IPS-11a (cell line): Measurements from ENCODE around the gene UNK.
"Not testable (repeated sequence)": the region's sequence is repeated elsewhere in the genome, so short reads cannot be mapped to it uniquely, and the experiment has no call there.

Experiments
- H3K4me3 ChIP-seq: one replicate; pipeline ENCODE4 v1.5.1; 2013; ENCODE audit warnings: low read depth, low read length, control low read depth

The UNK gene

GRCh38 chr17:75795820-75796607 lies 11.4 kb downstream of the UNK start:
- no peak overlapping the region for H3K4me3 ChIP-seq

DNA sequence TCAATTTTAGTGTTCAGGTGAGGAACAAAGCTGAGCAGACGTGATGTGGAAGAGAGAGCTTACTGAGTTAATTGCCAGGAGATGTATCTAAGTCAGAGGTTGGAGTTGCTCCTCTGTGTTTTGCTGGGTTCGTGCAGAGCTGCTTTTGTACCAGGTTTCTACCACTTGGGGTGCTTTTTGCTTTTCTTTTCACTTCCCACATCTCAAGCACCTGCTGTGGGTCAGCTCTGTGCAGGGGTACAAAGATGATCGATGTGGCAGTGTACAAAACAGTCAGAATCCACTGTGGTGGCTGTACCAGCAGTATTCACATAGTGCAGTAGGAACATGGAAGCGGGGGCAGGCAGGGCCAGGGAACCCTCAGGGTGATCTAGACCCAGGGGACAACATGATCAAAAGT lies 14.8 kb downstream of the UNK start:
- no peak overlapping the region for H3K4me3 ChIP-seq

GRCh38 chr17:75803883-75804282 lies 19.3 kb downstream of the UNK start:
- no peak overlapping the region for H3K4me3 ChIP-seq

DNA sequence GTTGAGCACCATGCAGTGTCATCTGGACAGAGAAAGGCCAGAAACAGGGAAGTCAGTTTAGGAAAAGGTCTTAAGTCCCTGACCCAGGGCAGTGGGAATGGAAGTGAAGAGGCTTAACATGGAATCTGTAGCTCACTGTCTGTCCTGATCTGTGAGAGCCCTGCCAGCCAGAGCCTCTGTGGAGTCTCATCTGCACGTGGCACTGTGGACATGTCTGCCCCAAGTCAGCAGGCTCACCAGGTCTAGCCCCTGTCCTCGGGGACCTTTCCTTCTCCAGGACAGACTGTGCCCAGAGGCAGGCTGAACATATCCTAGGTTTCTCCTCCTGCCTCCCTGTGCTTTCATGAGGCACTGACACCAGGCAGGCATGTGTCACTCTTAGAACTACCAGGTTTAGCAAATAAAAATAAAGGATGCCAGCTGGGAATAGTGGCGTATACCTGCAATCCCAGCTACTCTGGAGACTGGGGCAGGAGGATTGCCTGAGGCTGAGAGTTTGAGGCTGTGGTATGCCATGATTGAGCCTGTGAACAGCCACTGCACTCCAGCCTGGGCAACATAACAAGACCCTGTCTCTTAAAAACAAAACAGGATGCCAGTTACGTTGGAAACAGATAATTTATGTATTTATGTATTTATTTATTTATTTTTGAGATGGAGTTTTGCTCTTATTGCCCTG lies 22.4 kb downstream of the UNK start:
- H3K4me3 ChIP-seq, result no peak overlapping the region

DNA sequence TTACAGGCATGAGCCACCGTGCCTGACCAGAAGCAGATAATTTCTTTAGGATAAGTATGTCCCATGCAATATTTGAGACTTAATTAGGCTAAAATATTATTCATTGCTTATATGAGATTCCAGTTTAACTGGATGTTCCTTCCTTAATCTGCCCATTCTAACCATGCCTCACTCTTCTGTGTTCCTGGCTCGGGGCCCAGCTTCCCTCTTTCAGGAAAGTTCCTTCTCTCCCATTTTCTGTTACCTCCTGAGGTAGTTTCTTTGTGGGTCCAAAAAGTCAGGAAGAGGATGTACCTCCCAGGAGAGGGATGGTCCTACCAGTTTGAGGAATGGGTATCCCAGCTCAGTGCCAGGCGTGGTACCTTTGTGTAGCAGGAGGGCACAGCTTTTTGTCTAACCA lies 23.3 kb downstream of the UNK start:
- no peak overlapping the region for H3K4me3 ChIP-seq

- no peak overlapping the region for H3K4me3 ChIP-seq
Observed at GRCh38 chr17:75808549-75808904, 23.9 kb downstream of the UNK start.

DNA sequence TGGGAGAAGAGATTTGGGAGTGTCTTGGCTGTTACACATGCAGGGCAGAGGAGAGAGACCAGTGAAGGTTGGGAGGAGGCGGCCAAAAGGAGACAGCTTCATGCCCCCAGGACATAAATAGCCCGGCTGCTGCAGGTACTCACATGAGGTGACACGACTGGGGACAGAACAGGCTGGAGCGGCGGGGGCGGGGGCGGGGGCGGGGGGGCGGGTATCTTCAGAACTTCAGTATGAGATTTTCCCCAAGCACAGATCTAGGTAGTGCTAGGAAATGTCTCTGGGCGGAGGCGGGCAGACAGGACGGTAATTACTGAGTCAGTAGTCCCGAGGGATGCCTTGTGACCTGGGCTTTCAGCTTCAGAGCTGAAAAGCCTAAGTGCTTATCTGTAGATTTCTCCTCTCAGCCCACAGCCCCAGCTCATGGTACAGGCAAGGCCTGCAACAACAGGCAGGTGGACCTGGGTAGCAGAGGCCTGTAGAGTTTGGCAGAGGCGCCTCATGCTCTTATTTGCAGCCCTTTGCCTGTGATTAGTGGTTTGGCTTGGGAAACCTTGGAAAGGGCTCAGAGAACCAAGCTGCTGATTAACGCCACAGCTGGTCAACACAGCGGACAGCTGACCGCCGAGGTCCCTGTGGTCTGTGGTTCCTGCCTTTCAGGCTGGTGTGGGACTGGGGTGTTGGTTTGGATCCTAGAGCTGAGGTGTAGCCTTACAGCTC lies 24.5 kb downstream of the UNK start:
- H3K4me3 ChIP-seq, result no peak overlapping the region

DNA sequence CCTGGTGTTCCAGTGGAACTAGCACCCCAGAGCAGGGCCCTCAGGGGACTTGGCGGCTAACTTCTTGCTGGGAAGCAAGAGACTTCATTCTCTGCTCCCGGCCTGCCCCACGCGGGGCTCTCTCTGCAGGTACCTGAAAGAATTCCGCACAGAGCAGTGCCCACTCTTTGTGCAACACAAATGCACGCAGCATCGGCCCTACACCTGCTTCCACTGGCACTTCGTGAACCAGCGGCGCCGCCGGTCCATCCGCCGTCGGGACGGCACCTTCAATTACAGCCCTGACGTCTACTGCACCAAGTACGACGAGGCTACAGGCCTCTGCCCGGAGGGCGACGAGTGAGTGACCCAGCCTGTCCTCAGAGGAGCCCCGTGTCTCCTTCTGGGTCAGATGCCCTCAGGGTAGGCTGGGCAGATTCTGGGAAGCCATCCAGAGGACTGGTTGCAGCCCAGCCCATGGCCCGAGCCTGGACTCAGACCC lies 25.1 kb downstream of the UNK start:
- H3K4me3 ChIP-seq, result no peak overlapping the region

- no peak overlapping the region for H3K4me3 ChIP-seq
Observed at GRCh38 chr17:75810216-75810615, 25.6 kb downstream of the UNK start.

- H3K4me3 ChIP-seq, result not testable (repeated sequence)
Observed at GRCh38 chr17:75810756-75811155, 26.1 kb downstream of the UNK start.

DNA sequence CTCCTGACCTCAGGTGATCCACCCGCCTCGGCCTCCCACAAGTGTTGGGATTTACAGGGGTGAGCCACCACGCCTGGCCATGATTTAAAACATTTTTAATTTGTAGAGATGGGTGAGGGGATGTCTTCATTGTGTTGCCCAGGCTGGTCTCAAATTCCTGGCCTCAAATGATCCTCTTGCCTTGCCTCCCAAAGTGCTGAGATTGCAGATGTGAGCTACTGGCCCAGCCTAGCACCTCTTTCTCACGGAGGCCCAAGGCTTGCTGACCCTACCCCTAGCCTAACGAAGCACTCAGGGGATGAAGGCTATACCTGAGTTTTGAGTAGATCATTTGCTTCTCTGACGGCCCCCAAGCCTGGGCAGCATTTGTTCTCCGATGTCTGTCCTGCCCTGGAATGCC lies 26.6 kb downstream of the UNK start:
- no peak overlapping the region for H3K4me3 ChIP-seq

- no peak overlapping the region for H3K4me3 ChIP-seq
Observed at GRCh38 chr17:75812096-75813013, 27.7 kb downstream of the UNK start.

GRCh38 chr17:75813081-75814020 lies 28.7 kb downstream of the UNK start:
- H3K4me3 ChIP-seq, result no peak overlapping the region

DNA sequence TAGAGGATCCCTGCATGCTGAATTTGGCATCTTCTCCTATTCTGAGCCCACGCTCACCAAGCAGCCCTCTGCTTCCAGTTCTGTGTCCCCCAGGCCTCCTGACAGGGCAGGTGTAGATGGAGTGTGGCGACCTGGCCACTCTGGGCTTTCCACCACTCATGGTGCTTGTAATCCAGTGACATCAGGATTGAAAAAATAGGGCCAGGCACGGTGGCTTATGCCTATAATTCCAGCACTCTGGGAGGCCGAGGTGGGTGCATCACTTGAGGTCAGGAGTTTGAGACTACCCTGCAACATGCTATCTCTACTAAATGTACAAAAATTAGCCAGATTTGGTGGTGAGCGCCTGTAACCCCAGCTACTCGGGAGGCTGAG lies 29.4 kb downstream of the UNK start:
- no peak overlapping the region for H3K4me3 ChIP-seq

- H3K4me3 ChIP-seq, result no peak overlapping the region
Observed at GRCh38 chr17:75814900-75815373, 30.3 kb downstream of the UNK start.

GRCh38 chr17:75815399-75815798 lies 30.8 kb downstream of the UNK start:
- H3K4me3 ChIP-seq, result no peak overlapping the region

DNA sequence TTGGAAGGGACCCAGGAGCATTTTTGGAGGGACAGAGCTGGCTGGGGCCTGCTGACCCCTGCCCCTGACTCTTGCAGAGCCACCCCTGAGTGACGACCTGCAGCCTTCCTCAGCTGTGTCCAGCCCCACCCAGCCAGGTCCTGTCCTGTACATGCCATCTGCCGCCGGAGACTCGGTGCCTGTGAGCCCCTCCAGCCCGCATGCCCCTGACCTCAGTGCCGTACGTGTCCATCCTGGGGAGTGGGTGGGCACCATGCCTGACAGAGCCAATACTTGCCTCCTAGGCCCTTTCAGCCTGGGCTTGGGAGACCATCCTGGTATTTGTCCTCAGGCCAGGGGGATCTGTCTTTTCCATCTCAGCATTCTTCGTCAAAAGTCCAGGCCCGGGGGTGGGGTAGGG lies 32.1 kb downstream of the UNK start:
- no peak overlapping the region for H3K4me3 ChIP-seq

- no peak overlapping the region for H3K4me3 ChIP-seq
Observed at GRCh38 chr17:75817571-75817970, 33.0 kb downstream of the UNK start.

DNA sequence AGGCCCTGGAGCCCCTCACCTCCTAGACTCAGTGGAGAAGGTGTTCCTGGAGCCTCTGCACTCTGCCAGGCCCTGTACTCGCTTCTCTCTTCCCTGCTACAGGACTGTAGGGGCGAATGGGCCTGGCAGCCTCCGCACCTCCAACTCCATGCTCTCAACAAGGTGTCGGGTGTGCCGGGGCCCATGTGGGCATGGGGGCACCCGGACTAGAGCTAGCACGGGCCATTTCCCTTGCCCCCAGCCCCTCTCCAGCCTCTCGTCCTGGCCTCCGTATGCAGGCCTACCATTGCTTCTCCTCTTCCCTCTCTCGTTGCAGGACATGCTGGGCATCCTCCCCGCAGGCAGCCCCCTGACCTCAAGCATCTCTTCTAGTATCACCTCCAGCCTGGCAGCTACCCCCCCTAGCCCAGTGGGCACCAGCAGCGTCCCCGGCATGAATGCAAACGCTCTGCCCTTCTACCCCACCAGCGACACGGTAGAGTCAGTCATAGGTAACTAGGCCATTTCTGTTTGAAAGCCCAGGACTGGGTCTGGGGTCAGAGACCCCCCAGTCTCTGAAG lies 33.8 kb downstream of the UNK start:
- no peak overlapping the region for H3K4me3 ChIP-seq
